HG03571 (cell line): ENCODE data around the gene NAGPA.

Experiments
- ATAC-seq: cut with Tn5 transposase; IDR thresholded peaks from one replicate; pipeline ENCODE4 v1.9.1; 2021; ENCODE audit not compliant: unreplicated experiment

Gene NAGPA

GRCh38 chr16:4979164-4979563 lies 54.6 kb downstream of the NAGPA start:
- no peak for ATAC-seq

- ATAC-seq: no peak
These were observed 57.1 kb downstream of the NAGPA start for GRCh38 chr16:4976611-4977145.

GRCh38 chr16:4976079-4976478 lies 57.7 kb downstream of the NAGPA start:
- ATAC-seq: peak; percentile 85
